ENCODE data around the gene TCFL5. TPM values are rescaled to one million over a fixed set of nuclear protein-coding genes. Genes with fewer than 3 reads are reported as not detected.

The TCFL5 gene
- total and polyA plus RNA-seq, 2 donors from 2014 or later, result 6.1 to 11.5 TPM

DNA sequence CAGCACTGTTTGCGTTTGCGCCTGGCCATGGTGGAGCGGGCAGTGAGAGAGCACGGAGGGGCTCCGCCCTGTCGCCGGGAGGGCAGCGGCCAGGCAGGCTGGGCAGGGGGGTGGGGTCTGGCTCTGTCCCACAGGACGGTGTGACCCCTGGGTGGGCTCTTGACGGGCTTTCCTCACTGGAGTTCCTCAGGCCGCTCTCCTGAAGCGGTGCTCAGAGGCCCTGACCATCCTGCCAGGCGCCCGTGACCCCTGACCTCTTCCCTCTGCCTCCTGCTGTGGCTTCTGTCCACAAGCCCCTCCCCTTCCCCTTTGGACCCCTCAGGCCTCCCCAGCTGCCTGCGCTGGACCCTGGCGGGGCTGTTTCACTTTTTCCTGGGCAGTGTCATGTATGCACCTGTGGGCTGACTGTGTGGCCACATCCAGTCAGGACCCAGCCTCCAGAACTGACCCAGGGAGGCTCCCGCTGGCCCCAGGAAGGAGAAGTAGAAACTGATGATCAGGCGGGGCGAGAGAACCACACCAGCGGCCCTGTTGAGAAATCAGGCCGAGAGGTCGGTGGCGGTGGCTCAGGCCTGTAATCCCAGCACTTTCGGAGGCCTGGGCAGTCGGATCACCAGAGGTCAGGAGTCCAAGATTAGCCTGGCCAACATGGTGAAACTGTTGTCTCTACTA lies 55.8 kb downstream of the TCFL5 start:
- peak in 1 of 5 donors; percentile 83 for DNase-seq
- Histone ChIP-seq H3K36me3 (ENCODE audit: control insufficient read depth in 2 of 3, insufficient read depth in 3 of 3, low read length in 3 of 3) (peaks cover 0 to 19% (median 10%) of the 10 kb centered on the region in 3 donors), H3K27me3 (ENCODE audit: control insufficient read depth, insufficient read depth, low read length) (no peaks in the 10 kb centered on the region), H3K9me3 (ENCODE audit: control insufficient read depth in 2 of 3, insufficient read depth in 1 of 3, low read length in 3 of 3) (no peaks in the 10 kb centered on the region), H3K9ac (ENCODE audit: low read length in 3 of 3) (peak overlapping the region in 2 of 3 donors; percentile 54 to 65), H3K4me3 (ENCODE audit: low read length in 3 of 3) (peak overlapping the region; percentile 21 to 67 (median 57)), H3K27ac (ENCODE audit: low read depth in 2 of 2, low read length in 2 of 2) (peak overlapping the region in 1 of 2 donors; percentile 63), H3K4me1 (ENCODE audit: control insufficient read depth in 2 of 3, insufficient read depth in 2 of 3, low read depth in 1 of 3, low read length in 3 of 3) (peaks cover 0 to 16% (median 12%) of the 10 kb centered on the region in 3 donors)
- intact Hi-C loops (cut with DNase I), result loop anchor here (10.0 kb wide), 1 partner anchor 141 kb away; no protein-coding TSS in a partner anchor
- no peak for TF ChIP-seq CTCF (IDR thresholded peaks at IDR 0.05; ENCODE audit: borderline replicate concordance, extremely low read depth, insufficient read depth)
- FAIRE-seq, result no peak

GRCh38 chr20:62805155-62805710 lies 56.4 kb downstream of the TCFL5 start:
- no peak for TF ChIP-seq CTCF (IDR thresholded peaks at IDR 0.05; ENCODE audit: borderline replicate concordance, extremely low read depth, insufficient read depth)
- Histone ChIP-seq H3K4me1 (ENCODE audit: control insufficient read depth in 2 of 3, insufficient read depth in 2 of 3, low read depth in 1 of 3, low read length in 3 of 3) (peaks cover 0 to 16% (median 12%) of the 10 kb centered on the region in 3 donors), H3K9me3 (ENCODE audit: control insufficient read depth in 2 of 3, insufficient read depth in 1 of 3, low read length in 3 of 3) (no peaks in the 10 kb centered on the region), H3K9ac (ENCODE audit: low read length in 3 of 3) (peak overlapping the region in 2 of 3 donors; percentile 54 to 75), H3K4me3 (ENCODE audit: low read length in 3 of 3) (peak overlapping the region; percentile 21 to 67 (median 57)), H3K27me3 (ENCODE audit: control insufficient read depth, insufficient read depth, low read length) (no peaks in the 10 kb centered on the region), H3K36me3 (ENCODE audit: control insufficient read depth in 2 of 3, insufficient read depth in 3 of 3, low read length in 3 of 3) (peaks cover 0 to 13% (median 8%) of the 10 kb centered on the region in 3 donors), H3K27ac (ENCODE audit: low read depth in 2 of 2, low read length in 2 of 2) (peak overlapping the region; percentile 45 to 67)
- FAIRE-seq, result no peak
- peak in 2 of 5 donors; percentile 36 to 50 for DNase-seq
- intact Hi-C loops (cut with DNase I), result loop anchor here (10.0 kb wide), 1 partner anchor 140 kb away; no protein-coding TSS in a partner anchor

- TF ChIP-seq CTCF (IDR thresholded peaks at IDR 0.05; ENCODE audit: borderline replicate concordance, extremely low read depth, insufficient read depth), result no peak
- H3K36me3 ChIP-seq (ENCODE audit: control insufficient read depth in 2 of 3, insufficient read depth in 3 of 3, low read length in 3 of 3), result peaks cover 0 to 8% (median 8%) of the 10 kb centered on the region in 3 donors
- FAIRE-seq, result no peak
- peak within 1 kb of the TSS; percentile 66 to 76 (median 67) for H3K4me3 ChIP-seq (ENCODE audit: low read length in 3 of 3)
- peak within 1 kb of the TSS; percentile 45 to 67 for H3K27ac ChIP-seq (ENCODE audit: low read depth in 2 of 2, low read length in 2 of 2)
- peak; percentile 64 to 91 (median 82) for DNase-seq
- no peaks in the 10 kb centered on the region for H3K27me3 ChIP-seq (ENCODE audit: control insufficient read depth, insufficient read depth, low read length)
- H3K9ac ChIP-seq (ENCODE audit: low read length in 3 of 3), result peak within 1 kb of the TSS; percentile 54 to 75 (median 59)
- H3K4me1 ChIP-seq (ENCODE audit: control insufficient read depth in 2 of 3, insufficient read depth in 2 of 3, low read depth in 1 of 3, low read length in 3 of 3), result peaks cover 0 to 16% (median 12%) of the 10 kb centered on the region in 3 donors
- intact Hi-C loops (cut with DNase I), result loop anchor here (10.0 kb wide), 1 partner anchor 140 kb away; no protein-coding TSS in a partner anchor
- no peaks in the 10 kb centered on the region for H3K9me3 ChIP-seq (ENCODE audit: control insufficient read depth in 2 of 3, insufficient read depth in 1 of 3, low read length in 3 of 3)
These were observed 56.9 kb downstream of the TCFL5 start, which contains the start of gene OGFR for GRCh38 chr20:62804627-62805154. Gene OGFR (plus strand): TSS chr20:62804835. CDS start chr20:62804860, 25 bp downstream.
